Mesenchymal stem cell (in vitro differentiated cells and primary cell): Measurements from ENCODE around the gene BICRAL.

Experiments
- DNase-seq: peaks from one replicate; pipeline ENCODE4 v3.0.0-alpha.2; 2013
- H2AFZ ChIP-seq: one replicate; pipeline ENCODE4 v1.6.1; 2013; ENCODE audit warnings: low read depth, mild to moderate bottlenecking, control low read depth, inconsistent platforms, low read length, moderate library complexity
- H2AK5ac ChIP-seq: 2 replicates; pipeline ENCODE4 v1.6.1; 2013; ENCODE audit warnings: low read length, moderate library complexity, mild to moderate bottlenecking, inconsistent platforms; ENCODE audit not compliant: severe bottlenecking
- H2BK120ac ChIP-seq: one replicate; pipeline ENCODE4 v1.6.1; 2013; ENCODE audit warnings: low read depth, mild to moderate bottlenecking, inconsistent platforms, low read length, moderate library complexity
- H2BK12ac ChIP-seq, 2 experiments: one replicate each; pipeline ENCODE4 v1.6.1; 2013; ENCODE audit warnings: inconsistent platforms in 2 of 2, low read length in 2 of 2, mild to moderate bottlenecking in 2 of 2, moderate library complexity in 2 of 2, control low read depth in 1 of 2
- H2BK15ac ChIP-seq: one replicate; pipeline ENCODE4 v1.6.1; 2013; ENCODE audit warnings: mild to moderate bottlenecking, low read depth, inconsistent platforms; ENCODE audit not compliant: poor library complexity, severe bottlenecking
- H2BK5ac ChIP-seq: 2 replicates; pipeline ENCODE4 v1.6.1; 2013; ENCODE audit warnings: low read depth, mild to moderate bottlenecking, low read length, control low read depth, inconsistent platforms; ENCODE audit not compliant: poor library complexity, severe bottlenecking
- H3K14ac ChIP-seq, 2 experiments: one replicate each; pipeline ENCODE4 v1.6.1; 2013; ENCODE audit warnings: inconsistent platforms in 2 of 2, low read length in 2 of 2, control low read depth in 1 of 2, mild to moderate bottlenecking in 1 of 2, moderate library complexity in 1 of 2
- H3K18ac ChIP-seq, 2 experiments: one replicate each; pipeline ENCODE4 v1.6.1; 2013; ENCODE audit warnings: inconsistent platforms in 2 of 2, low read length in 2 of 2, control low read depth in 1 of 2, low read depth in 1 of 2, mild to moderate bottlenecking in 1 of 2
- H3K23ac ChIP-seq, 2 experiments: one replicate each; pipeline ENCODE4 v1.6.1; 2013; ENCODE audit warnings: inconsistent platforms in 2 of 2, low read length in 2 of 2, mild to moderate bottlenecking in 2 of 2, moderate library complexity in 2 of 2, control low read depth in 1 of 2
- H3K27ac ChIP-seq: 2 replicates; pipeline ENCODE4 v1.5.1; 2013; ENCODE audit warnings: mild to moderate bottlenecking, moderate library complexity, low read length, control low read depth, inconsistent platforms; ENCODE audit not compliant: poor library complexity, severe bottlenecking
- H3K27me3 ChIP-seq, 2 experiments: 2 replicates each; pipeline versions ENCODE4 v1.6.1 to v1.7.0; 2013; ENCODE audit warnings: low read length in 2 of 2, mild to moderate bottlenecking in 2 of 2, moderate library complexity in 2 of 2, control low read depth in 1 of 2, inconsistent platforms in 1 of 2; ENCODE audit not compliant: control insufficient read depth in 1 of 2, insufficient read depth in 1 of 2
- H3K36me3 ChIP-seq, 2 experiments: 2 replicates each; pipeline versions ENCODE4 v1.6.1 to v1.7.0; 2013; ENCODE audit warnings: low read length in 2 of 2, control low read depth in 1 of 2, inconsistent platforms in 1 of 2, low read depth in 1 of 2, mild to moderate bottlenecking in 1 of 2; ENCODE audit not compliant: insufficient read depth in 2 of 2, control insufficient read depth in 1 of 2
- H3K4ac ChIP-seq, 2 experiments: one replicate each; pipeline ENCODE4 v1.6.1; 2013; ENCODE audit warnings: inconsistent platforms in 2 of 2, low read length in 2 of 2, mild to moderate bottlenecking in 2 of 2, moderate library complexity in 2 of 2, control low read depth in 1 of 2, low read depth in 1 of 2
- H3K4me1 ChIP-seq: 2 replicates; pipeline ENCODE4 v1.6.1; 2013; ENCODE audit warnings: low read depth, low read length, control low read depth; ENCODE audit not compliant: control insufficient read depth, insufficient read depth
- H3K4me2 ChIP-seq: 2 replicates; pipeline ENCODE4 v1.6.1; 2013; ENCODE audit warnings: low read length, mild to moderate bottlenecking, inconsistent platforms; ENCODE audit not compliant: poor library complexity, severe bottlenecking
- H3K4me3 ChIP-seq, 2 experiments: 2 replicates each; pipeline versions ENCODE4 v1.5.1 to v1.7.0; 2013; ENCODE audit warnings: low read length in 2 of 2, mild to moderate bottlenecking in 2 of 2, control low read depth in 1 of 2, low read depth in 1 of 2; ENCODE audit not compliant: insufficient read depth in 1 of 2
- H3K79me1 ChIP-seq: replicated peaks from 2 replicates; pipeline ENCODE4 v1.6.1; 2013; ENCODE audit warnings: mild to moderate bottlenecking, control low read depth, low read length, inconsistent platforms; ENCODE audit not compliant: poor library complexity, severe bottlenecking
- H3K9ac ChIP-seq: 2 replicates; pipeline ENCODE4 v1.7.0; 2013; ENCODE audit warnings: mild to moderate bottlenecking, low read length, moderate library complexity
- H3K9me3 ChIP-seq: 2 replicates; pipeline ENCODE4 v1.7.0; 2013; ENCODE audit warnings: mild to moderate bottlenecking, low read length; ENCODE audit not compliant: control insufficient read depth
- H4K8ac ChIP-seq: one replicate; pipeline ENCODE4 v1.6.1; 2013; ENCODE audit warnings: inconsistent platforms, mild to moderate bottlenecking, low read length, moderate library complexity
- H4K91ac ChIP-seq: one replicate; pipeline ENCODE4 v1.6.1; 2013; ENCODE audit warnings: mild to moderate bottlenecking, low read length, inconsistent platforms
- WGBS: methylation state at CpG from one replicate; pipeline ENCODE4 v1.1.7; 2013; ENCODE audit warnings: mixed read lengths; 5-methylcytosine and 5-hydroxymethylcytosine counted together

The BICRAL gene

GRCh38 chr6:42860481-42860880, 78.6 kb downstream of the BICRAL start:
- H2BK120ac ChIP-seq, result no peak overlapping the region
- no peak overlapping the region for H2AK5ac ChIP-seq
- H3K14ac ChIP-seq, result no peak overlapping the region
- H3K18ac ChIP-seq, result no peak overlapping the region
- H3K36me3 ChIP-seq, result peaks cover 42 to 78% of the 10 kb centered on the region in 2 experiments
- H3K4me2 ChIP-seq, result no peak overlapping the region
- no peak overlapping the region for H3K4ac ChIP-seq
- no peaks in the 10 kb centered on the region for H3K9me3 ChIP-seq
- no peak overlapping the region for H3K4me3 ChIP-seq
- H2BK12ac ChIP-seq, result no peak overlapping the region
- no peak overlapping the region for H4K8ac ChIP-seq
- no peak overlapping the region for H2BK15ac ChIP-seq
- no peak overlapping the region for H3K27ac ChIP-seq
- no peak for DNase-seq
- H2AFZ ChIP-seq, result no peak overlapping the region
- H3K9ac ChIP-seq, result no peak overlapping the region
- H2BK5ac ChIP-seq, result no peak overlapping the region
- no peaks in the 10 kb centered on the region for H3K27me3 ChIP-seq
- H3K23ac ChIP-seq, result no peak overlapping the region
- no peaks in the 10 kb centered on the region for H3K79me1 ChIP-seq
- WGBS, result 95% methylated on average over 6 of the region's 6 CpGs
- no peaks in the 10 kb centered on the region for H3K4me1 ChIP-seq
- H4K91ac ChIP-seq, result no peak overlapping the region

GRCh38 chr6:42864602-42865001, 82.8 kb downstream of the BICRAL start:
- Histone ChIP-seq H4K8ac (no peak overlapping the region), H2AK5ac (no peak overlapping the region), H2BK12ac (no peak overlapping the region), H3K4ac (no peak overlapping the region), H3K4me2 (no peak overlapping the region), H3K27me3 (no peaks in the 10 kb centered on the region), H2BK120ac (no peak overlapping the region), H3K9ac (no peak overlapping the region), H3K36me3 (peaks cover 30 to 80% of the 10 kb centered on the region in 2 experiments), H3K14ac (no peak overlapping the region), H3K79me1 (no peaks in the 10 kb centered on the region), H3K9me3 (no peaks in the 10 kb centered on the region), H3K27ac (no peak overlapping the region), H2BK5ac (no peak overlapping the region), H2BK15ac (no peak overlapping the region), H4K91ac (no peak overlapping the region), H3K4me3 (no peak overlapping the region), H2AFZ (no peak overlapping the region), H3K18ac (no peak overlapping the region), H3K23ac (no peak overlapping the region), H3K4me1 (no peaks in the 10 kb centered on the region)
- 96% methylated on average over 8 of the region's 8 CpGs for WGBS
- DNase-seq, result no peak

- Histone ChIP-seq H3K23ac (no peak overlapping the region), H2AK5ac (no peak overlapping the region), H3K36me3 (peaks cover 5 to 43% of the 10 kb centered on the region in 2 experiments), H3K27me3 (no peaks in the 10 kb centered on the region), H3K79me1 (no peaks in the 10 kb centered on the region), H4K8ac (peak overlapping the region; percentile 29), H3K9ac (no peak overlapping the region), H3K18ac (no peak overlapping the region), H2BK5ac (no peak overlapping the region), H3K9me3 (no peaks in the 10 kb centered on the region), H3K4me2 (no peak overlapping the region), H2BK12ac (no peak overlapping the region), H2BK120ac (no peak overlapping the region), H4K91ac (no peak overlapping the region), H2AFZ (no peak overlapping the region), H3K4ac (no peak overlapping the region), H2BK15ac (no peak overlapping the region), H3K4me1 (peaks cover 2% of the 10 kb centered on the region), H3K4me3 (no peak overlapping the region), H3K14ac (no peak overlapping the region), H3K27ac (no peak overlapping the region)
- WGBS, result 76% methylated on average over 2 of the region's 2 CpGs
- no peak for DNase-seq
Observed at GRCh38 chr6:42870145-42870936, 88.5 kb downstream of the BICRAL start.

GRCh38 chr6:42871711-42872110, 89.9 kb downstream of the BICRAL start:
- Histone ChIP-seq H2BK5ac (no peak overlapping the region), H4K91ac (no peak overlapping the region), H3K14ac (no peak overlapping the region), H3K27ac (no peak overlapping the region), H2AFZ (no peak overlapping the region), H3K36me3 (peaks cover 3 to 29% of the 10 kb centered on the region in 2 experiments), H2AK5ac (no peak overlapping the region), H2BK12ac (no peak overlapping the region), H3K9ac (no peak overlapping the region), H4K8ac (no peak overlapping the region), H3K18ac (no peak overlapping the region), H3K23ac (no peak overlapping the region), H3K4ac (no peak overlapping the region), H3K79me1 (no peaks in the 10 kb centered on the region), H3K9me3 (no peaks in the 10 kb centered on the region), H3K27me3 (no peaks in the 10 kb centered on the region), H2BK15ac (no peak overlapping the region), H3K4me3 (no peak overlapping the region), H3K4me1 (peaks cover 2% of the 10 kb centered on the region), H2BK120ac (no peak overlapping the region), H3K4me2 (no peak overlapping the region)
- WGBS, result 92% methylated on average over 3 of the region's 3 CpGs
- DNase-seq, result no peak
